ENCODE data around the gene GGT5. TPM values are rescaled to one million over a fixed set of nuclear protein-coding genes. Genes with fewer than 3 reads are reported as not detected.
A peak's percentile ranks its signal among the peaks of the same experiment; 100 is the strongest.
"Not testable (repeated sequence)": the region's sequence is repeated elsewhere in the genome, so short reads cannot be mapped to it uniquely, and the experiment has no call there.

GGT5 gene, protein sequence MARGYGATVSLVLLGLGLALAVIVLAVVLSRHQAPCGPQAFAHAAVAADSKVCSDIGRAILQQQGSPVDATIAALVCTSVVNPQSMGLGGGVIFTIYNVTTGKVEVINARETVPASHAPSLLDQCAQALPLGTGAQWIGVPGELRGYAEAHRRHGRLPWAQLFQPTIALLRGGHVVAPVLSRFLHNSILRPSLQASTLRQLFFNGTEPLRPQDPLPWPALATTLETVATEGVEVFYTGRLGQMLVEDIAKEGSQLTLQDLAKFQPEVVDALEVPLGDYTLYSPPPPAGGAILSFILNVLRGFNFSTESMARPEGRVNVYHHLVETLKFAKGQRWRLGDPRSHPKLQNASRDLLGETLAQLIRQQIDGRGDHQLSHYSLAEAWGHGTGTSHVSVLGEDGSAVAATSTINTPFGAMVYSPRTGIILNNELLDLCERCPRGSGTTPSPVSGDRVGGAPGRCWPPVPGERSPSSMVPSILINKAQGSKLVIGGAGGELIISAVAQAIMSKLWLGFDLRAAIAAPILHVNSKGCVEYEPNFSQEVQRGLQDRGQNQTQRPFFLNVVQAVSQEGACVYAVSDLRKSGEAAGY
- 10 to 100 TPM; 11.7 to 15.2 (median 13.1) TPM for polyA plus RNA-seq (ENCODE audit: insufficient read depth in 1 of 5, insufficient read length in 5 of 5, low replicate concordance in 1 of 5)
- long read RNA-seq, donor 1, full-length matches to known transcripts, result 6 of 6 reads
- long read RNA-seq, donor 1, partial matches to known transcripts, result 0 of 6 reads
- long read RNA-seq, donor 1, other reads (novel, unspliced or antisense), result 0 of 6 reads
- long read RNA-seq, donor 2, partial matches to known transcripts, result 0 of 1 reads
- long read RNA-seq, donor 2, other reads (novel, unspliced or antisense), result 0 of 1 reads
- long read RNA-seq, donor 3, full-length matches to known transcripts, result 4 of 4 reads
- long read RNA-seq, donor 3, partial matches to known transcripts, result 0 of 4 reads
- long read RNA-seq, donor 3, other reads (novel, unspliced or antisense), result 0 of 4 reads
- long read RNA-seq, donor 4, result 0 reads
- long read RNA-seq, donor 5, partial matches to known transcripts, result 0 of 1 reads
- long read RNA-seq, donor 5, other reads (novel, unspliced or antisense), result 0 of 1 reads
- long read RNA-seq, donor 6, full-length matches to known transcripts, result 2 of 2 reads
- long read RNA-seq, donor 6, partial matches to known transcripts, result 0 of 2 reads
- long read RNA-seq, donor 6, other reads (novel, unspliced or antisense), result 0 of 2 reads
- long read RNA-seq, donor 7, full-length matches to known transcripts, result 3 of 3 reads
- long read RNA-seq, donor 7, partial matches to known transcripts, result 0 of 3 reads
- long read RNA-seq, donor 7, other reads (novel, unspliced or antisense), result 0 of 3 reads
- long read RNA-seq, donor 8, full-length matches to known transcripts, result 2 of 2 reads
- long read RNA-seq, donor 8, partial matches to known transcripts, result 0 of 2 reads
- long read RNA-seq, donor 8, other reads (novel, unspliced or antisense), result 0 of 2 reads

DNA sequence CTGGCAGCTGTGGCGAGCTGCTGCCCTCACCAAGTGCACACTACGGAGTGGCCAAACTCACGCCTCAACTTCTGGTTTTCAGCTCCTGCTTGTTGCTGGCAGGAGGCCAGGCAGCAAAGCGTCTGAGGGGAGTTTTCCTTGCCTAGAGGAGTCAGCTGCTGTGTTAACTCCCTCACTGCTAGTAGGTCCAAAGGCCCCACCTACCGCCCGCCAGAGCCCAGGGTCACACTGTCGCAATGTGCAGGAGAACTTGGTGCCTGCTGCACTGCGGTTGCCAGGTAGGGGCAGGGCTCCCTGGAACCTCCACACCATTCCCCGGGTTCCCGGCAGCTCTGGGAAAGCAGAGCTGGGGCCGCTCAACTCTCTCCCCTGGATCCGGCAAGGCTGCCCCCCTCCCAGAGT is at the start of gene GGT5:
GGT5 (minus strand) TSS at position 53 of the 402 bp plus-strand sequence. CDS start 357 bp downstream, outside the sequence.
- DNase-seq, result peak in 1 of 2 donors; percentile 16

DNA sequence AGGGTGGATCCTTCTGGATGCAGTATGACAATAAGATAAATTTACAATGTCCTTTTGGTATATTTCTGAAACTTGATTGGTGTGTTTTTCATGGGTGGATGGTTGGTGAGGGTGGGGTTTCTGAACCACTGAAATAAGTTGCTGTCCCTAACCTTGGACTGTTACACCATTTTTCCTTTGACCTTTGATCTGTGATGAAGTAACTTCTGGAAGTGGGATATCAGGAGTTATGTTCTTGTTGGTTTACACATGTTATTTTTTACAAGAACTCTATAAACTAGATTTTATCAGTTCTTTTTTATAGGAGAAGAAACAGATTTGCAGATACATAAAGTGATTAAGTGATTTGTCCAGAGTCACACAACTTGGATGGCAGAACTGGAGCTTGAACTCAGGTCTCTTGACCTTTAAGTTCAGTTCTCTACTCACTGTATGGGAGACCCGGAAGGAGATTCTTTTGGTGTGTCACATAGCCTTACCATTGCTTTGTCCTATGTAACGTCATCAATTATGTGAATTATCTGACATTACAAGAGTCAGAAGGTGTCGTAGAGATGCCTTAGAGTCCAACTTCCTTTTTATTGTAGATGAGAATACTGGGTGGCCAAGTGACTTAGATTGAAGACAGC is 47.4 kb upstream of the GGT5 start:
- not testable (repeated sequence) for DNase-seq

DNA sequence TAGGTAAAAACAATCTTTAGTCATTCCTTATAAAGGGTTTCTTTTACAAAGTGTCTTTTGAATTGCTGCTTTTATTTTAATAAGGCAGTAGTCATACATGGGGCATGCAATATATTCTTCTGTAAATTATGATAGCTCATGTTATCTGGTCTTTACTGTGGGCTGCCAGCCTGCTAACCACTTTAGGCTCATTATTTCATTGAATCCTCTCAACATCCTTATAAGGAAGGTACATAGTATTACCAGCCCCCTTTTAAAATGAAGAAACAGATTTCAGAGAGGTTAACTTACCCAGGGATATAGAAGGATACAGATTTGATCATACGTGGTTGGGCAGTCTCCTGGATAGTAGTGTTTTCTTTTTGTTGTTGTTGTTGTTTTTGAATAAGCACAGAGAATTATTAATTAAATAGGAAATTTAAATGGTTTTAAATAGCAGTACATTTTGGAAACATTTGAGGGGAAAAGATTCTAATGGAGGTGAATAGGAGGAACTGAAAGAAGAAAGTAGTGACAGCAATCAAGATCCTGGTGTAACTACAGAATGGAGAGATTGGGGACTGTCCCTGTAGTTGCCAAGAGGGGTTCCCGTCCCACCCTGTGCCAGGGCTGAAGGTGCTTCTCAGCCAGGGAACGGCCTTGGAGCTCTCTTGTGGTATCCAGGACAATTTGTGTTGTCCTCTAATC is 46.8 kb upstream of the GGT5 start:
- no peak for DNase-seq

DNA sequence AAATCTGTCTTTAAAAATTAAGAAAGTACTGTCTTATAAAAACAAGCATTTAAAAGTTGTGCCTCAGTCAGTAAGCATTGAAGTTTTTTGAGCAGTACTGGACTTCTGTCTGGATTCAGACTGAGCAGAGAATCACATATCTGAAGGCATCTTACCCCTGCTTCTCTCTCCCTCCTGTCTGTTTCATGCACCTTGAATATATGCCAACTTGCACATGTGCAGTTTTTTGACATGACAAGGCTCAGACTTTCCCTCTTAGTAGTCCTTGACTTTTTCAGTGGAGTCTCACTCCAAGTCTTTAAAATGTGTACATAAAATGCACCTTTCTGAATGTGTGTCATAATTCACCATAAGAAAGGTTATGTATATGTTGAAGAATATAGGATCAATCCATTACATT is 45.6 kb upstream of the GGT5 start:
- DNase-seq, result no peak

DNA sequence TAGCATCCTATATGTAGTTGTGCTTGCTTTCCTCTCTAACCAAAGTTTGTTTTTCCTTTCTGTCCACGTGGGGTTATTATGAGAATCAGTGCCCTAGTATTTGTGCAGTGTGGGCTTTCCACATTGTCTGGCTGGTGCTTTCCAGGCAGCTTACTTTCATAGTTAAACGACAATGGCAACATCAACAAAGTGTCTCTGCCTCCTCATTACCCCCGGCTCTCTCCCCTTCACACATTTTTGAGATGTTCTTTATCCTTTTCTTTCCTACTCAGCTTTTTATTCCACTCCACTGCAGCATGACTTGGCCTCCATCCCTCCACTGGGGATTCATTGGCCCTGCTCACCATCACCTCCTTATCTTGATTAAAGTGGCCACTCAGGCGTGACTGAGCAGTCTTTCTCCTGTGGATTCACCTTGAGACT is 44.9 kb upstream of the GGT5 start:
- DNase-seq, result peak; percentile 70 to 74

DNA sequence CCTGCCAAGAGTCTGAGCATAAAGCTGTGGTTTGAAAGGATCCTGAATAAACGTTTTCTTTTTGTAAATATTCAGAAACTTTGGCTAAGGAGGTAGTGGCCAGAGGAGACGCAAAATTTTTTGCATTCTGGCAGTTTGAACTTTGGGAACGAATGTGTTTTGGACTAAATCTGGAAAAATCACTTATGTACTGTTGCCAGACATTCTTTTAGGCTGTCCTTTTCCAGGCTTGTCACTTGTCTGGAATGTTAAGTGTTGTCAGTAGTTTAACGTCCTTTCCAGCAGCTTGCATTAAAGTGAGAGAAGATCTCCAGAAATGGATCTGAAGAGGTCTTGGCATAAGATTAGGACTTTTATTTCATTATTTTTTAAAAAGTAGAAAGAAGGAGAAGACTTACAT is 44.2 kb upstream of the GGT5 start:
- peak; percentile 81 to 88 for DNase-seq

DNA sequence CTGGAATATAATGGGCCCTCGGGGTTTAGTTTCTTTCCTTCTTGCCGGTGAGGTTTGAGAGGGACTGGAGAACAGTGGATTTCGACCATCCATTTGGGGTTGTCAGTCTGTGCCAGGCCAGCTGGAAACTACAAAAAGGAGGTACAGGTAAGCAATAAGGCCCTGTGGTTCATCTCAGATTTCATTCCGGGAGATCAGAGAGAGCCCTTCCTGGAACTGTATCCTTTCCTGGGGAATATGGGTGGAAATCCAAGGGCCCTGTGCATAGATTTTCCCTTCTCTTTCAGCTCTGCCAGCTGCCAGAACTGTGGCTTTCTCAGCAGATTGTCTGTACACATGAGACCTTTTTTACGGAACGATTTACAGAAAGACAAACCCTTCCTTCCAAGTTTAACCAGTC is 42.9 kb upstream of the GGT5 start:
- not testable (repeated sequence) for DNase-seq

DNA sequence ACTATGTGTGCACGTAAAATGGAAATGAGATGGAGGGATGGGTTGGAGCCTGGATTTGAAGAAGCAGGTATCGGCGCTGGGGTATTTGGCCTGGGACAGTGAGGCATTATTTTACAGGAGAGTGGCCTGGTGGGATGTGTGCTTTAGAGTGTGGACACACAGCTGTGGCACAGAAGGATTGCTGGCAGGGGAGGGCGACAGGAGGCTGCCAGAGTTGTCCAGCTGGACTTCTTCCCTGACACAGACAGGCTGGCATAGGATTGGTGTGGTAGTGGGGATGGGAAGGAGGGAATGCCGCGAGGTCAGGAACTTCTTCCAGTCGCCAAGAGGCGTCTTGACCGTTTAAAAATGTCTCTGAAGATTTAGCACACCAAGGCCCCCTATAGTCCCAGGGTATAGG is 42.3 kb upstream of the GGT5 start:
- DNase-seq, result not testable (repeated sequence)

DNA sequence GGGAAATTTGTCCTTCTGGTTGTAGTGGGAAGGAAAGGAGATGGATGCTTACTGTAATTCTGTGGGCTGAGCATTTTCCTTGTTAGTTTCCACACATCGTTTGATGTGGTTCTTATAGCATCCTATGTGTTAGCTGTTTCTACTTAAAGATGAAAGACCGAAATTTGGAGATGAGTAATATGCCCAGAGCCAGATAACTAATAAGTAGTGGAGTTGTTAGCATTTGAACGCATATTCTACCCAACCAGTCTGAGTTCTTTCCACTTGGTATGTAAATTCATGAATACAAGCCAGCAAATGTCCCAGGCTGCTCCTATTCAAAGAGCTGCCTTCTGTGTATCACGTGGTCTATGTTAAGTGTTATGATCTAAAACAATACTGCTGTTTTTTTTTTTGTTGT is 40.4 kb upstream of the GGT5 start:
- DNase-seq, result no peak

DNA sequence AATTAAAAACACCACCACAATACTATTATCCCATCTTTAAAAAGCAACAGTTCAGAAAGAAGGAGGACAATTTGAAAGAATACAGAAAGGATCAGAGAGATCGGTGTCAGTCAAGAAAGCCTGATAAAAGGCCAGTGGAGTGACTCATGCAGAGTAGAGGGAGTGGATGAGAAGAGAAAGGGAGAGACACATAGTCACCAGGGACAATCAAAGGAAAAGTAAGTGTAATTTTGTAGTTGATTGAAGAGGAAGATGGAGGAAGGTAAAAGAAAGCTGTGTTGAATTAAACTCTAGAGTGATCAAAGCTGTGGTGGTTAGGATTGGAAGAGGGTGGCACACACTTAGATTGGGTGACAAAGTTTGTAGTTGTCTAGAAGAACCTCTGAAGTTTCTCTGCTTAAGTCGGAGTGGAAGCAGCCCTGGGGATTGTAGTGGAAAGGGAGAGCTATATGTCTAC is 39.9 kb upstream of the GGT5 start:
- DNase-seq, result no peak

DNA sequence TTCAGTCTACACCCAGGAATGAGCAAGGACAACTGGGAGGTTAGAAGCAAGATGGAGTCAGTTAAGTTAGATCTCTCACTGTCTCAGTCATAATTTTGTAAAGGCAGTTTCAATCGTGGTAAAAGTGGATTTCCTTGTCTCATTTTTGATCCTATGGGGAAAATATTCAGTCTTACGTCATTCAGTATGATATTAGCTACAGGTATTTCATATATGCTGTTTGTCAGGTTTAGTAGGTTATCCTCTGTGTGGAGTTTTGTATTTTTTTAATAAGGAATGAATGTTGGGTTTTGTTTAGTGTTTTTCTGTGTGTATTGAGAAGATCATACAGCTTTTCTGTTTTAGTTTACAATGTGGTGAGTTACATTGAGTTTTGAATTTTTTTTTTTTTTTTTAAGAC is 37.5 kb upstream of the GGT5 start:
- no peak for DNase-seq

DNA sequence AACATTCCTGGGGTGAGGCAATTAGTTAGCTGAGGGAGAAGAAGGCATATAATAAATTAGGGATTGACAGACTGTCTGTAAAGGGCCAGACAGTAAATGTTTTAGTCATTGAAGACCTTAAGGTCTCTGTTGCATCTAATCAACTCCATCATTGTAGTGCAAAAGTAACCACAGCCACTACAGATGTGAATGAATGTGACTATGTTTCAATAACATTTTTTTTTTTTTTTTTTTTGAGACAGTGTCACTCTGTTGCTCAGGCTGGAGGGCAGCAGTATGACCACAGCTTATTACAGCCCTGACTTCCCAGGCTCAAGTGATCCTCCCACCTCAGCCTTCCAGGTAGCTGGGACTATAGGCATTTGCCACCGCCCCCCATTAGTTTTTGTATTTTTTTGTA is 35.5 kb upstream of the GGT5 start:
- not testable (repeated sequence) for DNase-seq

DNA sequence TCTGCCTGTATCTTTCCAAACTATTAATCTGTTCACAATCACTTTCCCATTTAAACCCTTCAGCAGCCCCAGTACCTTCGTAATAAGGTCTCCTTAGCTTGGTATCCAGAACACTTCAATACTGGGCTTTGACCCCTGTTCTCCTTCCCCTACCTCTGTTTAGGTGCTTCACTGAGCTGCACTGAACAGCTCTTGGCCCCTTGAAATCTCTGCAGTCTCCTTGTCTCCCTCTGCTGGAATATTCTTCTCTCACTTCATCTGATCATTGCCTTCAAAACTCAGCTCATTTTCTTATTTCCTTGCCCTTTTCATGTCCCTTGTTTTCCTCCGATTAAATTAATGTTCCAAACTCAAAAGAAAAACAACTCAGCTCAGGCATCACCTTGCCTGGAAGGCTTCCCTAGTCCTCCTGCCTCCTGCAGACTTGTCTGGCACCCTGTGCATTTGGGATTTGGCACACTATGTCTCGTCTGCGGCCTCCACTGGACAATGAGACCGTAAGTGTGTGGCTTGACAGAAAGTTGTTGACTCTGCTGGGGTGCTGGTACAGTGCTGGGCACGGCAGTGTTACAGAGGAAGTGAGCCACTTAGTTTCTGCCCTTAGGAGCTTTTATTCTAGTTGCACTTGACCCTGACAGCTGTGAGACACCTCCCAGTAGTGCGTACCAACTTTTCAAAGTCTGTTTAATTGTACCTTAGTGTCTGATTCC is 30.0 kb upstream of the GGT5 start:
- DNase-seq, result not testable (repeated sequence)

DNA sequence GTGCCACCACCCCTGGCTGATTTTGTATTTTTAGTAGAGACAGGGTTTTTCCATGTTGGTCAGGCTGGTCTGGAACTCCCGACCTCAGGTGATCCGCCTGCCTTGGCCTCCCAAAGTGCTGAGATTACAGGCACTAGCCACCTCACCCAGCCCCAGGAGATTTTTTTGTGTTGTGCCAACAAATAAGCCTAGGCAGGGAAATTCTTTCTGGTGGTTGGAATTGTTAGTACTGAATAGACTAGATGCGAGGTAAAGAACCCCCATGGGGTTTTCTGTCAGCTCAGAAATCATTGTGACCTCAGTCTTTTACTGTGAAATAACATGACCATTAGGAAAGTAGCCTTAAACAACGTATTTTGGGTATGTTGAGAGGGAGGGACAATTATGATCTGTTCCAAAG is 29.0 kb upstream of the GGT5 start:
- not testable (repeated sequence) for DNase-seq

DNA sequence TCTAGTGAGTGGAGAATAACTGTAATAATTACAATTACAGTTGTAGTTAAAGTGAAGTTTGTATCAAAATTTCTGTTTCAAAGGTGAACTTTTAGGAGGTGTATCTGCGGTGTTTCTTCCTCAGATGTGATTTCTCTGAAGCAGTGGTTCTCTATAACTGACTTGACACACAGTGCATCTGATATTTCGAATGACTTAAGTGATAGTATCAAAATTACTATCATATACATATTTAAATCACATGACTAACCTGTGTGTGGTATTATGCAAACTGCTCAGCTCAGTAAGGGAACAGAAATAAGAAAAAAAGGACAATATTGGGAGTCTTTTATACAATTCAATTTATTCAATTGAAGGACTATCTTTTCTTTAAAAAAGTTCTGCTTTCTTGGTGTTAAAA is 28.1 kb upstream of the GGT5 start:
- not testable (repeated sequence) for DNase-seq

DNA sequence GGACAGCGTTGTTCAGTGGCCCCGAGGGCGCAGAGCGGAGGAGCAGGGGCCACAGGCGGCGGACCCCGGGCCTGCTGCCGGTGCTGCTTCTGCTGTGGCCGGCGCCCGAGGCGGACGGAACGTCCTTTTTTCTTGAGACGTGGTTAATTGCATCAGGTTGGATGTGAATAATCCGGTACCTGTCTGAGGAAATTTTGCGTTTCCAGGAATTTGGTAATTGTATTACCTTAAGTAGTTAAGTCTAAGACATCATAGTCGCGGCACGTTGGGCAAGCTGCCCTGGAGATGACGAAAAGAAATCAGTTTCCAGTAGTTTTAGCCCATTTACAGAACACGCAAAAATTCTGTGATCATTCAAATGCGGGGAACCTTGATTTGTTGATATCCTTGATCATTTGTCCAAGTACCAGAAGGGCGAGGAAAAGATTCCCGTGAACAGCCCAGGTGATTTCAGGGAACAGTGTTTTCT is 26.5 kb upstream of the GGT5 start:
- peak in 1 of 2 donors; percentile 27 for DNase-seq

DNA sequence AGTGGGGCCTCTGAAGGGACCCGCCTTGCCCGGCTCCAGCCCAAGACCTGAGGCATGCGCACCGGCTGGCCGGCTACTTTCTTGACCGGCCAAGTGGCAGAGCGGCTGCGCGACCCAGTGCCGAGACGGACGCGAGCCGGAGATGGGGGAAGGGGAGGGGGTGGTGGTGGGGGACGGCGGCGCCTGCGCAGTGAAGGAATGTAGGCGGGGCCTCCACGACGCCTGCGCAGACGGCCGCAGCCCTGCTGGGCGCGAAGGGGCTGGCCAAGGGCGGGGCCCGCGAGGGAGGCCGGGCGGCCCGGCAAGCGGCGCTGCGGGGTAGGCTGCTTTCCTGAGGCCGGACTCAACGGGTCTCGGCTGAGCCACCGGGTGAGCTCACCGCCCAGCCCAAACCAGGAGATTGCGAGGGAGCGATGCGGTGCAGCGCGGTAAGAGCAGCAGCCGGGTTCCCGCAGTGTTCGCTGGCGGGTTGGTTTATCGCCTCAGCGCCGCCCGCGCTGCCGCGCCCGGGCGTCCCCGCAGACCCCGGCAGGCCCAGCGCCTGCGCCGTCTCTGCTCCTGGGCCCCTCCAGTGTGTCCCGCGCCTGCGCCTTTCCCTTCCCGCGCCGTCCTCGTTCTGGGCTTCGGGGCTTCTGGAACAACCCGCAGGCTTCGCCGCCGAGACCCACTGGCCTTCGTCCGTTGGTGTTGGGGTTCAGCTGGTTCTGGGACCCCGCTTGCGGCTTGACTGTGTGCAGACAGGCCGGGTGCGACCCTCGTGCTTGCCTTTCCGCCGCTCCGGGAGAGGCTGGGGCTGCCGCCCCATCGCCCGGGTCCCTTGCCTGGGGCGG is 25.9 kb upstream of the GGT5 start, which contains the start of gene SPECC1L:
SPECC1L (plus strand) TSS at position 276 of the 830 bp plus-strand sequence. CDS start 31,401 bp downstream, outside the sequence.
- DNase-seq, result peak; percentile 95 to 96

DNA sequence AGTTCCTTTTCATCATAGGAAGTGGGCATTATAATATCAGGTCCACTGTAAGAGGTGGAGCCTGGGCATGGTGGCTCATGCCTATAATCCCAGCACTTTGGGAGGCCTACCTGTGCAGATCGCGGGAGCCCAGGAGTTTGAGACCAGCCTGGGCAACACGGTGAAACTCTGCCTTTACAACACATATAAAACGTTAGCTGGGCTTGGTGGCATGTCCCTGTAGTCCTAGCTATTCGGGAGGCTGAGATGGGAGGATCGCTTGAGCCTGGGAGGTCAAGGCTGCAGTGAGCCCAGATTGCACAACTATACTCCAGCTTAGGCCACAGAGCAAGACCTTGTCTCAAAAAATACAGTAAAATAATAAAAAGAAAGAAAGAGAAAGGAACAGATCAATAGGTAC is 21.6 kb upstream of the GGT5 start:
- not testable (repeated sequence) for DNase-seq
